Parathyroid adenoma (tissue), 2 donors: Measurements from ENCODE around the gene PPP1R26.
"Not testable (repeated sequence)": the region's sequence is repeated elsewhere in the genome, so short reads cannot be mapped to it uniquely, and the experiment has no call there.

ENCODE experiments used
- H2AFZ ChIP-seq: fragments of 300-600 bp; sonication (generic); one replicate; pipeline ENCODE4 v1.7.0; 2017; ENCODE audit warnings: antibody characterized with exemption, mild to moderate bottlenecking
- H3K27ac ChIP-seq: fragments of 300-600 bp; sonication (generic); one replicate; pipeline ENCODE4 v1.7.0; 2017
- H3K27me3 ChIP-seq: fragments of 300-600 bp; sonication (generic); one replicate; pipeline ENCODE4 v1.7.0; 2017; ENCODE audit warnings: low read length; ENCODE audit not compliant: control insufficient read depth, insufficient read depth
- H3K36me3 ChIP-seq: fragments of 300-600 bp; sonication (generic); one replicate; pipeline ENCODE4 v1.7.0; 2017; ENCODE audit warnings: low read length; ENCODE audit not compliant: control insufficient read depth, insufficient read depth
- H3K4me1 ChIP-seq: fragments of 300-600 bp; sonication (generic); one replicate; pipeline ENCODE4 v1.7.0; 2017; ENCODE audit warnings: control low read depth
- H3K4me2 ChIP-seq: fragments of 300-600 bp; sonication (generic); one replicate; pipeline ENCODE4 v1.7.0; 2017; ENCODE audit warnings: low read length
- H3K4me3 ChIP-seq: fragments of 300-600 bp; sonication (generic); one replicate; pipeline ENCODE4 v1.7.0; 2017; ENCODE audit warnings: low read depth, low read length
- H3K79me2 ChIP-seq: fragments of 300-600 bp; sonication (generic); one replicate; pipeline ENCODE4 v1.7.0; 2017; ENCODE audit warnings: control low read depth
- H3K9ac ChIP-seq: fragments of 300-600 bp; sonication (generic); one replicate; pipeline ENCODE4 v1.7.0; 2017; ENCODE audit warnings: mild to moderate bottlenecking
- H3K9me3 ChIP-seq: fragments of 300-600 bp; sonication (generic); one replicate; pipeline ENCODE4 v1.7.0; 2017; ENCODE audit warnings: low read length; ENCODE audit not compliant: control insufficient read depth
- CTCF ChIP-seq: fragments of 300-600 bp; sonication (generic); IDR thresholded peaks from one replicate; pipeline ENCODE4 v1.7.0; 2017; ENCODE audit warnings: antibody characterized with exemption, mild to moderate bottlenecking
- donor health status: primary hyperparathyroidism.

Gene PPP1R26

GRCh38 chr9:135533113-135533512, 53.5 kb downstream of the PPP1R26 start:
- Histone ChIP-seq H3K27me3 (no peaks in the 10 kb centered on the region), H3K9me3 (no peaks in the 10 kb centered on the region), H3K27ac (no peak overlapping the region), H3K4me3 (no peak overlapping the region), H3K79me2 (no peaks in the 10 kb centered on the region), H3K9ac (no peak overlapping the region), H3K36me3 (no peaks in the 10 kb centered on the region), H3K4me1 (no peaks in the 10 kb centered on the region), H2AFZ (no peak overlapping the region), H3K4me2 (no peak overlapping the region)
- no peak for TF ChIP-seq CTCF

GRCh38 chr9:135533674-135534073, 54.1 kb downstream of the PPP1R26 start:
- no peak overlapping the region for H3K4me2 ChIP-seq
- no peaks in the 10 kb centered on the region for H3K79me2 ChIP-seq
- no peak for TF ChIP-seq CTCF
- H3K9ac ChIP-seq, result no peak overlapping the region
- H3K4me1 ChIP-seq, result no peaks in the 10 kb centered on the region
- H3K36me3 ChIP-seq, result no peaks in the 10 kb centered on the region
- no peaks in the 10 kb centered on the region for H3K9me3 ChIP-seq
- no peak overlapping the region for H2AFZ ChIP-seq
- no peaks in the 10 kb centered on the region for H3K27me3 ChIP-seq
- no peak overlapping the region for H3K4me3 ChIP-seq
- no peak overlapping the region for H3K27ac ChIP-seq

GRCh38 chr9:135534192-135534711, 54.7 kb downstream of the PPP1R26 start:
- H3K27ac ChIP-seq, H3K9me3 ChIP-seq, H3K27me3 ChIP-seq, H2AFZ ChIP-seq, H3K4me1 ChIP-seq, H3K36me3 ChIP-seq, H3K9ac ChIP-seq, H3K79me2 ChIP-seq, H3K4me3 ChIP-seq, H3K4me2 ChIP-seq: not testable (repeated sequence)

- H3K4me3 ChIP-seq, H3K27ac ChIP-seq, H3K4me2 ChIP-seq, H3K36me3 ChIP-seq, H2AFZ ChIP-seq, H3K9me3 ChIP-seq, H3K9ac ChIP-seq, H3K4me1 ChIP-seq, H3K27me3 ChIP-seq, H3K79me2 ChIP-seq: not testable (repeated sequence)
These were observed 55.2 kb downstream of the PPP1R26 start for GRCh38 chr9:135534826-135535225.

GRCh38 chr9:135535631-135536030, 56.0 kb downstream of the PPP1R26 start:
- H3K27me3 ChIP-seq, H3K27ac ChIP-seq, H3K4me1 ChIP-seq, H3K4me2 ChIP-seq, H3K9me3 ChIP-seq, H2AFZ ChIP-seq, H3K36me3 ChIP-seq, H3K79me2 ChIP-seq, H3K4me3 ChIP-seq, H3K9ac ChIP-seq: not testable (repeated sequence)

GRCh38 chr9:135536216-135536615, 56.6 kb downstream of the PPP1R26 start:
- no peaks in the 10 kb centered on the region for H3K27me3 ChIP-seq
- no peaks in the 10 kb centered on the region for H3K4me1 ChIP-seq
- H3K79me2 ChIP-seq, result no peaks in the 10 kb centered on the region
- no peaks in the 10 kb centered on the region for H3K9me3 ChIP-seq
- H3K4me2 ChIP-seq, result no peak overlapping the region
- no peaks in the 10 kb centered on the region for H3K36me3 ChIP-seq
- no peak overlapping the region for H2AFZ ChIP-seq
- H3K9ac ChIP-seq, result no peak overlapping the region
- no peak for TF ChIP-seq CTCF
- H3K27ac ChIP-seq, result no peak overlapping the region
- H3K4me3 ChIP-seq, result no peak overlapping the region
